Measurements from ENCODE around the gene ACSL3. TPM values are rescaled to one million over a fixed set of nuclear protein-coding genes. Genes with fewer than 3 reads are reported as not detected.

ACSL3 gene
- total and polyA plus RNA-seq, 4 donors = 22.2 to 154 (median 59.2) TPM

DNA sequence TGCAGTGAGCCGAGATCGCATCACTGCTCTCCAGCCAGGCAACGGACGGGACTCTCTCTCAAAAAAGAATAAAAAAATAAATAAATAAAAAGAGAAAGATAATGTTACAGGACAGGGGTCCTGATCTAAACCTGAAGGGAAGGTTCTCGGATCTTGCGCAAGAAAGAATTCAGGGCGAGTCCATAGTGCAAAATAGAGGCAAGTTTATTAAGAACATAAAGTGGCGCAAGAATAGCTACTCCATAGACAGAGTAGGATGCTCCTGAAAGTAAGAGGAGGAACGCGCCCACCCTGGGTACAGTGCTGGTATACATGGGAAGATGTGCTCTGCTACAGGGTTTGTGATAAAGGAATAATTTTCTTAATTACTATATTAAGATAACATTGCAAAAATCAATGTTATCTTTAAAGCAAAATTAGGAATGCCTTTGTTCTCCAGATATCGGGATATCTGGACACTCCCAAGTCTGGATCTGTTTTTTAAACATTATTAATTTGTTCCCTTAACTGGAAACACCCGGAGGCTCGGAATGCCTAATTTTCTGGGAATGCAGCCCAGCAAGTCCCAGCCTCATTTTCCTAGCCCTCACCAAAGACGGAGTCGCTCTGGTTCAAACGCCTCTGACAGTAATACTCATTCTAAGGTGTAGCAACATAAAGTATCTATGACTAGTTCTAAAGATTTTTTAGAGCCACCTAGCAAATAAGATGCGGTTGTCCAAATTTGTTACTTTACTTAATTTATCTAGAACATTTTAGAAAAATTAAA, 38.8 kb downstream of the ACSL3 start:
- Histone ChIP-seq H3K9ac (ENCODE audit: insufficient read depth in 1 of 2, low read length in 2 of 2) (no peak overlapping the region), H3K4me3 (no peak overlapping the region), H3K9me3 (ENCODE audit: control insufficient read depth in 4 of 4, insufficient read depth in 3 of 4, low read length in 3 of 4) (no peaks in the 10 kb centered on the region), H3K4me1 (ENCODE audit: control insufficient read depth in 5 of 5, insufficient read depth in 5 of 5, low read length in 5 of 5) (peaks cover 0 to 20% (median 0%) of the 10 kb centered on the region in 5 donors), H3K36me3 (ENCODE audit: control insufficient read depth in 4 of 4, insufficient read depth in 4 of 4, low read length in 4 of 4) (no peaks in the 10 kb centered on the region), H3K27ac (ENCODE audit: low read depth in 1 of 2, low read length in 1 of 2) (no peak overlapping the region), H3K27me3 (ENCODE audit: control insufficient read depth in 3 of 3, insufficient read depth in 3 of 3, low read length in 2 of 3) (no peaks in the 10 kb centered on the region)
- ATAC-seq (ENCODE audit: insufficient read depth, low FRiP score) = no peak
- TF ChIP-seq, protein P1, sequence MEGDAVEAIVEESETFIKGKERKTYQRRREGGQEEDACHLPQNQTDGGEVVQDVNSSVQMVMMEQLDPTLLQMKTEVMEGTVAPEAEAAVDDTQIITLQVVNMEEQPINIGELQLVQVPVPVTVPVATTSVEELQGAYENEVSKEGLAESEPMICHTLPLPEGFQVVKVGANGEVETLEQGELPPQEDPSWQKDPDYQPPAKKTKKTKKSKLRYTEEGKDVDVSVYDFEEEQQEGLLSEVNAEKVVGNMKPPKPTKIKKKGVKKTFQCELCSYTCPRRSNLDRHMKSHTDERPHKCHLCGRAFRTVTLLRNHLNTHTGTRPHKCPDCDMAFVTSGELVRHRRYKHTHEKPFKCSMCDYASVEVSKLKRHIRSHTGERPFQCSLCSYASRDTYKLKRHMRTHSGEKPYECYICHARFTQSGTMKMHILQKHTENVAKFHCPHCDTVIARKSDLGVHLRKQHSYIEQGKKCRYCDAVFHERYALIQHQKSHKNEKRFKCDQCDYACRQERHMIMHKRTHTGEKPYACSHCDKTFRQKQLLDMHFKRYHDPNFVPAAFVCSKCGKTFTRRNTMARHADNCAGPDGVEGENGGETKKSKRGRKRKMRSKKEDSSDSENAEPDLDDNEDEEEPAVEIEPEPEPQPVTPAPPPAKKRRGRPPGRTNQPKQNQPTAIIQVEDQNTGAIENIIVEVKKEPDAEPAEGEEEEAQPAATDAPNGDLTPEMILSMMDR (IDR thresholded peaks at IDR 0.05; ENCODE audit: control extremely low read depth, extremely low read depth) = no peak
- DNase-seq = no peak
- 81 to 83% methylated on average over 17 of the region's 17 CpGs for WGBS, 2 donors

DNA sequence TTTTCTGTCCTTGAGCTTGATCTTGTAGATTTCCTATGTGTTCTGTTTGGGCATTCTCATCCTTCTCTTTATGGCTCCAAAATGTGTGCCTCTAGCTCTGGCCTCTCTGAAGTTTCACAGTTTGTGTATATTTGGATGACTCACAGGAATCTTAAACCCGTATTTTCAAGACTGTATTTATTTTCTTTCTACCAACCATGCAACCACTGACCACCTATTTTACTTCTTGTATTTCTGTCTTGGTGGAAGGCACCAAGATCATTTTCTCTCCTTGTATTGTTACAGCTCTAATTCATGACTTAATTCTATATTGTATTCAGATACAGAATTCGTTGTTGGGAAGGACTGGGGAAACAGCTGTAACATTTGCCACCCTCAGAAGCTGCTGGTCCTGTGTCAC, 39.5 kb downstream of the ACSL3 start:
- Histone ChIP-seq H3K27me3 (ENCODE audit: control insufficient read depth in 3 of 3, insufficient read depth in 3 of 3, low read length in 2 of 3) (no peaks in the 10 kb centered on the region), H3K4me1 (ENCODE audit: control insufficient read depth in 5 of 5, insufficient read depth in 5 of 5, low read length in 5 of 5) (peaks cover 0 to 13% (median 2%) of the 10 kb centered on the region in 5 donors), H3K9me3 (ENCODE audit: control insufficient read depth in 4 of 4, insufficient read depth in 3 of 4, low read length in 3 of 4) (no peaks in the 10 kb centered on the region), H3K27ac (ENCODE audit: low read depth in 1 of 2, low read length in 1 of 2) (no peak overlapping the region), H3K36me3 (ENCODE audit: control insufficient read depth in 4 of 4, insufficient read depth in 4 of 4, low read length in 4 of 4) (peaks cover 0 to 4% (median 0%) of the 10 kb centered on the region in 4 donors), H3K9ac (ENCODE audit: insufficient read depth in 1 of 2, low read length in 2 of 2) (no peak overlapping the region), H3K4me3 (no peak overlapping the region)
- DNase-seq = no peak
- no peak for ATAC-seq (ENCODE audit: insufficient read depth, low FRiP score)
- 39 to 69% methylated on average over 2 of the region's 2 CpGs for WGBS, 2 donors
- TF ChIP-seq, protein P1 (IDR thresholded peaks at IDR 0.05; ENCODE audit: control extremely low read depth, extremely low read depth) = no peak

DNA sequence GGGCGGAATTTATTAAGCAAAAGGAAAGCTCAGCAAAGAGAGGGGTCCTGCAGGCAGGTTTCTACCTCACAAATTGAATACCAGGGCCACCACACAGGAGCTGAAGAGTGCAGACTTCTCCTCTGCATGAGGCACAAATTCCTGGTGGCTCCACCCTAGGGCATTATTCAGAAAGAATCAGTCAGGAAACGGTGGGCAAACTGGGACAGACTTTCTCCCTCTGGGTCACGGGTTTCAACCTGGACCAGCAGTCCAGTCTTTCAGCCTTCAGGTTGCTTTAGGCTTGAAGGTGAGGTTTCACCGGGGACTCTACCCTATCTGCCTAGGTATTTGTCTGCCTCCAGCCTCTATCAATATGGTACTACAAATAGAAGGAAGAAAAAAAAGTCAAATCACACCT, 41.8 kb downstream of the ACSL3 start:
- ATAC-seq (ENCODE audit: insufficient read depth, low FRiP score) (no peak), DNase-seq (no peak)
- Histone ChIP-seq H3K9ac (ENCODE audit: insufficient read depth in 1 of 2, low read length in 2 of 2) (no peak overlapping the region), H3K27ac (ENCODE audit: low read depth in 1 of 2, low read length in 1 of 2) (no peak overlapping the region), H3K4me1 (ENCODE audit: control insufficient read depth in 5 of 5, insufficient read depth in 5 of 5, low read length in 5 of 5) (peaks cover 0 to 20% (median 2%) of the 10 kb centered on the region in 5 donors), H3K27me3 (ENCODE audit: control insufficient read depth in 3 of 3, insufficient read depth in 3 of 3, low read length in 2 of 3) (no peaks in the 10 kb centered on the region), H3K36me3 (ENCODE audit: control insufficient read depth in 4 of 4, insufficient read depth in 4 of 4, low read length in 4 of 4) (peaks cover 0 to 4% (median 0%) of the 10 kb centered on the region in 4 donors), H3K9me3 (ENCODE audit: control insufficient read depth in 4 of 4, insufficient read depth in 3 of 4, low read length in 3 of 4) (no peaks in the 10 kb centered on the region), H3K4me3 (no peak overlapping the region)
- TF ChIP-seq, protein P1 (IDR thresholded peaks at IDR 0.05; ENCODE audit: control extremely low read depth, extremely low read depth) = no peak
- WGBS, 2 donors = 88 to 94% methylated on average over 4 of the region's 4 CpGs

All from lung (tissue), 12 donors.